ENCODE measurements around the gene RCOR2.
"Not testable (repeated sequence)": the region's sequence is repeated elsewhere in the genome, so short reads cannot be mapped to it uniquely, and the experiment has no call there.

The RCOR2 gene

DNA sequence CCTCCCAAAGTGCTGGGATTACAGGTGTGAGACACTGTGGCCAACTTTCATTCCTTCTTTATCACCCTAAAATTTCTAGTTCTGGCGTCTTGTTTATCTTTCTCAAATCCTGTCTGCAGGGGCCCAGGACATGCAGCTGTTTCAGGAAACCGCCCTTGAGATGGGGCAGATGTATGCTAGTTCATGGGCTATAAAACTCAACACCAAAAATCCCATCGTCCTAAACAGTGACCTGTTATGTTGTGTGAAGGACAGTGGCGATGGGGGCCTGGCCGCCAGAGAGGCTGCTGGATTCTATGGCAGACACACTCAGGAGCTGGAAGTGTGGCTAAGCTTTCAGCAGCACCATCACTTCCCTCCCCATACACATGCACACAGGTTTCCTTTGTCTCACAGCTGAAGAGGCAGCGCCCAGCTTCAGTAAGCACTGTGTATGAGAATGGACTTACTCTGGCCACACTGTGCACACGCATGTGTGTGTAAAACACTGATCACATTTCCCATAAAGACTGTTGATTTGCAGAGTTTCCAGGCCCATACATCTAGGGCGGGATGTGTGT, 41.4 kb downstream of the RCOR2 start:
- FAIRE-seq = no peak

GRCh38 chr11:63874511-63874910, 42.5 kb downstream of the RCOR2 start:
- no peak for FAIRE-seq

DNA sequence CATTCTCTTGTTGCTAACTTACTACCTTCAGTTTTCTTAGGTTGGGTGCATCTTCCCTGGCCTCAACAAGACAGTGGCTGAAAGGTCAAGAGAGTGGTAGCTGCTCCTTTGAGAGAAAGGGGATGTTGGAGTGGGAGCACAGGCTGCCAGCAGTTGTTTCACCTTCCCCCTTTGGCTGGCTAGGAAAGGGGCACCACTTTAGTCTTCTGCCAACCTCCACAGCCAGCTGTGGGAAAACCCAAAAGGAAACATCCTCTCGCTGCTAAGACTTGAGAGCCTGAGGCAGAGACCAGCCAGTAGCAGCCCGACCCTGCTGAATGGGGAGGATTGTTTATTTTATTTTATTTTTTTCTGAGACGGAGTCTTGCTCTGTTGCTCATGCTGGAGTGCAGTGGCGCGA, 43.7 kb downstream of the RCOR2 start:
- FAIRE-seq = no peak

DNA sequence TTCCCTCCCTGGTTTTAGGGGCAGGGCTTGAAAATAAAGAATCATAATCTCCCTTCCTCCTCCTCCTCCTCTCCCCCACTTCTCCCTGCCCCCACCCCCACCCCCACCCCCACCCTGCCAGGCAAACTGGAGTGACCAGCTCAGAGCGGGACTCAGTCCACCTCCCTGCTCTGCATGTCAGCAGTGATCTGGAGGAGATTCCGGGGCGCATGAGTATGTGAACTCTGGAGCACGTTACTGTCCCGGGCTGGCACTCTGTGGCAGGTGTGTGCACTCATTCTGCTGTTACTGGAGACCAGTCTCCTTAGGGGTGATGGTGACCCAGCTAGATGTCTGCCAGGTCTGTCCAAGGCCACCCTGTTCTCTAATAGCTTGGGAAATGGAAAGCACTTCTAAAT, 44.2 kb downstream of the RCOR2 start:
- FAIRE-seq = no peak

DNA sequence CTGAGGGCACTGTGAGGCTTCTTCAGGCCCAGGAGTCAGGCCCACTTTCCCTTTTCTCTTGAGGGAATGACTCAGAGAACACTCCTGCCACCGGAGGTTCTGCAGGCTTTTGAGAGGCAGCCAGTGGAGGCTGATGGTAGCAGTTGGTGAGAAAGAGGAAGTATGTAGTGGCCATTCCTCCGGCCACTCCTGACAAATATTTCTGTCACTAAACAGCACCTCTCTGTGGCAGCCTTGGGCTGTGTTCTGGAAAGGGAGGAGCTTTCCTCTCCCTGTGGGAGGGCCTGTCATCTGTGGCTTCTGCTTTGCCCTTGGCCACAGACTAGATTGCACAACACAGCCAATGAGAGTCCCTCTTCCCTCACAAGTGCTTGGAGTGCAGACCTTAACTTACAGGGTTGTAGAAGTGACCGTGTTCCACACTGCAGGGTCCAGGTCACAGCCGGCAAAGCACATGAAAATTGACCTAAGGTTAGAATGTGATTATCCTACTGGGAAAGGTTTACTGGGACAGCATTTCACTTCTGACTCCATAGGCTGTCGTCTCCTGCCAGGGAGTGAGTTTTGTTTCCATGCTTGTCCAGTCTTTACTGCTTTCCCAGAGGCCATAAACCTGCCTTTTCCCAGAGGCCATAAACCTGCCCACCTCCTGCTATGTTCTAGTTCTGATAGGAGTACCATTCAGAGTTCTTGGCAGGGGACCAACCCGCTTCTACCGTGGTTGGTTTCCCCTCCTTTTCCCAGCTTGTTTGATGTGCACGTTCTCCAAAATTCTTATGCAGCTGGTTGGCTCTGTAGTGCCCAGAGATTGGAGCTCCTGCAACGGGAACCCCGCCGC, 44.8 kb downstream of the RCOR2 start:
- no peak for FAIRE-seq

- FAIRE-seq = no peak
Measured at GRCh38 chr11:63870351-63871140, 46.4 kb downstream of the RCOR2 start.

DNA sequence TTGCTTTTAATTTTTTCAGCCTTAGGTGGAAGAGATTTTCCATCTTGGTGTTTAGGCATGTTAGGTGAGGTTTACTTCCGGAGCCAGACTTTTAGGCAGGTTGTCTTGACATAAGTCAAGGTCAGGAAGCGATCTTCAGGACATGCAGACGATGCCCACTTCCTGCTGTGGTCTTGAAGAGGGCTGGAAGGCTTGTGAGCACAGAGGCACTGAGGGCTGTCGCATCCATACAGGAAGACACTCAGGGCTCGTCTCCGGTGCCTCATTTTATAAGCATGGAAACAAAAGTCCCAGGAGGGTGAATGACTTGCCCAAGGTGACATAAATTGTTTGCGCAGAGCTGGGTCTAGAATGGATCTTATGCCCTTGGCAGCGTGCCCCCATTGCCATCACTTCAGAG, 47.3 kb downstream of the RCOR2 start:
- FAIRE-seq = no peak

DNA sequence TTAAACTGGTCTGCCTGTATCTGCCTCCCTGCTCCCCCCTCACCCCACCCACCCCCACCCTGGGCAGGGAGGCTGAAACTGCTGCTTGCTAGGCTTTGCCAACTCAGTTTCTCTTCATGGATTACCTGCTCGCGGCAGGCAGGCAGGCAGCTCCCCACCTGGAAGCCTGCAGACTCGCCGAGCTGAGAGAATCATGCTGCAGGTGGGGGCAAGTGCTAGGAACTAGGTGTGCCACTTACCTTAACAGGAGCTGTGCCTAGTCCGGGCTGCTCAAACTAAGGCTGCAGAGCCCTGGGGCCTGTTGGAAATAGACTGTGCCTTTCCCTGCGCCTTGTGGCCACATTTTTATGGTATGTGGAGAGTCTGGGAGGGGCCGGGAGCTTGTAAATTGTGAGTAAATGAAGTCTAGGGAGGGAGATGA, 47.8 kb downstream of the RCOR2 start:
- no peak for FAIRE-seq

DNA sequence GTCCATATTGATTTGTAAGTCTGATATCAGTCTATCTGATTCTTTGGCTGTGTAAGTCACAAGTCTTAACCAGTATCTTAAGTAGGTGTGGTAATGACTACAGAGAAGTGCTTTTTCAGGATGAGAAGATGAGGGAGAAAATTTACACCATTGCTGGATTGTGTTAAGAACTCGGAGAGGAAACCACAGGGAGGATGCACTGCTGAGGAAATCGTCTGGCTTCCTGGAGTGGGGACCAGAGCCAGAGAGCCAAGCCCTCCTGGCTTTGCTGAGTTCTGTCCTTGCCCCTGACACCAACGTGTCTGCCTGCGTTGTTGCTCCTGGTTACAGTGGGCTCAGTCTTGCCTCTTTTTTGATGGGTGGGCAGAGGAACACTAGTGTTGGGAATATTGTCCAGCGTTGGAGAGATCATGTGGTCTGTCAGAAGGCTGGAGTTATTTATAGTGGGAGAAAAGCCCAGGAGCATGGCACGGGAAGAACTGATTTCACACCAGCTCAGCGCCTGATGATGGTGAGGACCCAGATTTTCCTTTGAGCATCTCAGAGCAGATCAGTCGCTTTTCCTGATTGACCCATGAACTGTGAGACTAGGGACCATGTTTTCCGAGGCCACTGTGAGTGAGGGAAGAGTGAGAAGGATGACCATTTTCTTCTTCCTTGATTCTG, 48.4 kb downstream of the RCOR2 start:
- no peak for FAIRE-seq

- FAIRE-seq = no peak
Measured at GRCh38 chr11:63867511-63867910, 49.5 kb downstream of the RCOR2 start.

- no peak for FAIRE-seq
Measured at GRCh38 chr11:63866211-63866610, 50.8 kb downstream of the RCOR2 start.

- FAIRE-seq = not testable (repeated sequence)
Measured at GRCh38 chr11:63863620-63864019, 53.3 kb downstream of the RCOR2 start.

DNA sequence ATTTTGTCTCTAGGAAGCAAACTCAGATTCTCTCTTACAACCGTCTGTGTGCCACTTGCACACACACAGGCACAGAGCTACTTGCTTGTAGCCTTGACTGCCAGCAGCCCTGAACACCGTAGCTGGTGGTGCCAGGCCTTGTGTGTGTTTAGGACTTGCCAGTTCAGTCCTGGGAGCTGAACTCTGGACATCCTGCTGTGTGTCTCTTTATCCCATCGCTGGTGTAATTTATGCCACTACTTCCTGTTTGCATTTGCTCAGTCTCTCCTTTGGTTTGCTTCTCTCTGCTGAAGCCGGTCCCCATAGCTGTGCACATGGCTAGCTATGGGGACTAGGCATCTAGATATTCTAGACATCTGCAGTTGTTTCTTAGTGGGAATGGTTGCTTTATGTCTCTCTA, 54.0 kb downstream of the RCOR2 start:
- FAIRE-seq = no peak

All from TTC549 (cell line).